GM12875 (cell line): ENCODE measurements around the gene GAGE13.
"Not testable (repeated sequence)": the region's sequence is repeated elsewhere in the genome, so short reads cannot be mapped to it uniquely, and the experiment has no call there.

Experiments used
- H3K4me3 ChIP-seq: one replicate; pipeline ENCODE4 v1.5.1; 2011; ENCODE audit warnings: low read depth, low read length, control low read depth
- CTCF ChIP-seq: IDR thresholded peaks from 2 replicates; pipeline ENCODE4 v1.5.1; 2011; ENCODE audit warnings: low read depth, mild to moderate bottlenecking, control low read depth, inconsistent platforms, low read length, moderate library complexity, borderline replicate concordance; ENCODE audit not compliant: insufficient read depth

Gene GAGE13

GRCh38 chrX:49291615-49292337 lies 39.6 kb upstream of the GAGE13 start:
- no peak overlapping the region for H3K4me3 ChIP-seq

GRCh38 chrX:49292400-49293362 lies 38.7 kb upstream of the GAGE13 start:
- no peak overlapping the region for H3K4me3 ChIP-seq
- no peak for TF ChIP-seq CTCF

More at GRCh38 chrX:49291615-49292337, 39.6 kb upstream of the GAGE13 start:
- TF ChIP-seq CTCF, result peak; percentile 73

GRCh38 chrX:49299293-49299692 lies 32.1 kb upstream of the GAGE13 start:
- not testable (repeated sequence) for H3K4me3 ChIP-seq

GRCh38 chrX:49300703-49301102 lies 30.7 kb upstream of the GAGE13 start:
- no peak overlapping the region for H3K4me3 ChIP-seq
- TF ChIP-seq CTCF, result no peak

GRCh38 chrX:49303346-49303745 lies 28.0 kb upstream of the GAGE13 start, which contains the start of gene GAGE10:
Gene GAGE10, plus strand, starts transcription at chrX:49303646. Its CDS starts 1,214 bp downstream, at chrX:49304860.
- H3K4me3 ChIP-seq, result no peak within 1 kb of the TSS
- no peak for TF ChIP-seq CTCF

GRCh38 chrX:49307775-49308174 lies 23.6 kb upstream of the GAGE13 start:
- H3K4me3 ChIP-seq, result not testable (repeated sequence)

GRCh38 chrX:49308604-49309269 lies 22.6 kb upstream of the GAGE13 start:
- TF ChIP-seq CTCF, result no peak

More at GRCh38 chrX:49308604-49309269, 22.6 kb upstream of the GAGE13 start:
- H3K4me3 ChIP-seq, result no peak overlapping the region
